PC-9 (cell line): ENCODE measurements around the gene PCED1B.

Experiments
- CTCF ChIP-seq: fragments of 200-600 bp; sonication (generic); conservative IDR thresholded peaks from 2 replicates; pipeline ENCODE4 v1.6.1; 2017; ENCODE audit warnings: mixed run types, antibody characterized with exemption, mild to moderate bottlenecking, moderate library complexity
- EZH2 ChIP-seq: fragments of 200-600 bp; sonication (generic); IDR thresholded peaks from 2 replicates; pipeline ENCODE4 v1.8.0; 2017; ENCODE audit warnings: antibody characterized with exemption, low read depth

DNA sequence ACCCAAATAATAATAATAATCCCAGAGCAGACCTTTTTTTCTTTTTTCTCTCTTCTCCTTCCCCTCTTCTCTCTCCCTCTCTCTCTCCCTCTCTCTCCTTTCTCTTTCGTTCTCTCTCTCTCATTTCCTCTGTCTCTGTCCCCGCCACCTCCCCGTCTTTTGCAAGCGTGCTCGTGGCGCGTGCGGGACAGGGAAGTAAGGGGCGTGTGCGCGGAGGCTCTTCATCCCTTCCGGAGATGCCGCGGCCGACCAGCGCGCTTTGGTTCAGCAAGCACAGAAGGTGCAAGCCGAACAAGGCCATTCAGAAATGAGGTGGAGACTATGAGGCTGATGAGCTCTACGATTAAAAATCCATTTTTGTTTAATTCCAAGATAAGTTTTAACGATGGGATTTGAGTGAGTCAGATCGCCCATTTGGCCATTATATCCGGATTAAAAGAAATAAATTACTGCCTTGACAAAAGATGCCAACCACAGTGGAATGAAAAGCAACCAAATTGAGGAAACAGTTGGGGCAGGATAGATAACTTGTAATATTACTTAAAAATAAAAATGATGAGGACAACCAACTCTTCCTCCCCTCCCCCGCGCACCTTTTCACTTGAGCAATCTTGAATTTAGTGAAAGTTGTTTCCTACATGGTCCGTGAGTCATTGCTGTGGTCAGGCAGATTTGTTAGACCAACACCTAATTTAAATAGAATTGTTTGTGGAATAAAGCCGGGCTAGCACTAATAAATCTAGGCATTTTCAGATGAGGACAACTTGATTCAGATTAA lies 1.5 kb downstream of the PCED1B start:
- TF ChIP-seq CTCF (no peak), EZH2 (no peak)
